WTC11 (cell line): ENCODE measurements around the gene PTGER2. TPM values are rescaled to one million over a fixed set of nuclear protein-coding genes. Genes with fewer than 3 reads are reported as not detected.

ENCODE experiments used
- ATAC-seq: fragments of 200-7000 bp; cut with Tn5 transposase; 2 replicates; pipeline ENCODE4 v1.10.0; 2021; ENCODE audit warnings: mild to moderate bottlenecking, moderate library complexity
- CTCF ChIA-PET: fragments of 300-600 bp; sonication (Branson Sonifier 250); formaldehyde crosslinking; loops from one replicate; lab custom pipeline; 2021; ENCODE audit warnings: antibody characterized with exemption; lab: Charles Lee
- POLR2A ChIA-PET: fragments of 350-600 bp; sonication (Branson Sonifier 250); formaldehyde crosslinking; loops from one replicate; lab custom pipeline; 2021; ENCODE audit warnings: antibody characterized with exemption; lab: Charles Lee
- DNase-seq: peaks from one replicate; pipeline ENCODE4 v3.0.0; 2021; ENCODE audit warnings: low spot score
- H3K27ac Mint-ChIP-seq: 2 replicates; pipeline ENCODE4 v1.8.0; 2021; ENCODE audit warnings: mixed read lengths
- H3K27me3 Mint-ChIP-seq: 2 replicates; pipeline ENCODE4 v1.8.0; 2021; ENCODE audit warnings: low read depth, mild to moderate bottlenecking, moderate library complexity, mixed read lengths
- H3K36me3 Mint-ChIP-seq: 2 replicates; pipeline ENCODE4 v1.8.0; 2021; ENCODE audit warnings: mixed read lengths
- H3K4me1 Mint-ChIP-seq: 2 replicates; pipeline ENCODE4 v1.8.0; 2022; ENCODE audit warnings: mixed read lengths
- H3K4me3 Mint-ChIP-seq: 2 replicates; pipeline ENCODE4 v1.8.0; 2021; ENCODE audit warnings: mild to moderate bottlenecking, moderate library complexity, mixed read lengths
- H3K9me3 Mint-ChIP-seq: 2 replicates; pipeline ENCODE4 v1.8.0; 2021; ENCODE audit warnings: mixed read lengths
- CREB1 ChIP-seq: sonication (generic); formaldehyde crosslinking; IDR thresholded peaks from 2 replicates; pipeline ENCODE4 v1.8.0; 2023; ENCODE audit warnings: mild to moderate bottlenecking, missing genetic modification reagents
- ELF4 ChIP-seq: sonication (generic); formaldehyde crosslinking; IDR thresholded peaks from 2 replicates; pipeline ENCODE4 v1.8.1; 2022; ENCODE audit warnings: low read depth, mild to moderate bottlenecking, moderate library complexity, missing genetic modification reagents
- FOXP1 ChIP-seq: sonication (generic); formaldehyde crosslinking; IDR thresholded peaks from 2 replicates; pipeline ENCODE4 v1.8.0; 2022; ENCODE audit warnings: missing genetic modification reagents, mild to moderate bottlenecking, moderate library complexity, borderline replicate concordance
- GRHL2 ChIP-seq: fragments of 250-450 bp; sonication (Bioruptor Pico); IDR thresholded peaks from 2 replicates; pipeline ENCODE4 v1.8.0; 2022; ENCODE audit warnings: mild to moderate bottlenecking, moderate library complexity; ENCODE audit not compliant: insufficient replicate concordance, severe bottlenecking
- NFYB ChIP-seq: sonication (generic); formaldehyde crosslinking; conservative IDR thresholded peaks from 2 replicates; pipeline ENCODE4 v1.8.0; 2022; ENCODE audit warnings: low read depth, missing genetic modification reagents
- NR3C1 ChIP-seq: sonication (generic); formaldehyde crosslinking; conservative IDR thresholded peaks from 2 replicates; pipeline ENCODE4 v1.8.1; 2023; ENCODE audit warnings: low read depth, mild to moderate bottlenecking, missing genetic modification reagents
- OVOL2 ChIP-seq: fragments of 250-450 bp; sonication (Bioruptor Pico); IDR thresholded peaks from 2 replicates; pipeline ENCODE4 v1.9.0; 2021; ENCODE audit warnings: mild to moderate bottlenecking, borderline replicate concordance
- TEAD1 ChIP-seq: sonication (generic); formaldehyde crosslinking; IDR thresholded peaks from 2 replicates; pipeline ENCODE4 v1.8.0; 2022; ENCODE audit warnings: mild to moderate bottlenecking, missing genetic modification reagents
- TEAD4 ChIP-seq: sonication (generic); formaldehyde crosslinking; IDR thresholded peaks from 2 replicates; pipeline ENCODE4 v1.8.0; 2022; ENCODE audit warnings: mild to moderate bottlenecking, missing genetic modification reagents
- ZNF671 ChIP-seq: fragments of 250-450 bp; sonication (Bioruptor Pico); IDR thresholded peaks from 2 replicates; pipeline ENCODE4 v1.8.0; 2021; ENCODE audit warnings: mild to moderate bottlenecking
- total RNA-seq: library from RNA; stranded (reverse); gene quantifications from 3 replicates; pipeline ENCODE4 v1.2.3, GENCODE V29; 2021
- TF ChIP-seq, protein P1 (sequence below): fragments of 250-450 bp; sonication (Bioruptor Pico); IDR thresholded peaks from 2 replicates; pipeline ENCODE4 v1.9.0; 2021; ENCODE audit warnings: mild to moderate bottlenecking
- TF ChIP-seq, protein P2 (sequence below): fragments of 250-450 bp; sonication (Bioruptor Pico); IDR thresholded peaks from 2 replicates; pipeline ENCODE4 v1.9.0; 2021; ENCODE audit warnings: mild to moderate bottlenecking, borderline replicate concordance
- TF ChIP-seq, protein P3 (sequence below): fragments of 250-450 bp; sonication (Bioruptor Pico); conservative IDR thresholded peaks from 2 replicates; pipeline ENCODE4 v1.9.0; 2021; ENCODE audit warnings: mild to moderate bottlenecking
- TF ChIP-seq, protein P4 (sequence below): fragments of 250-450 bp; sonication (Bioruptor Pico); IDR thresholded peaks from 2 replicates; pipeline ENCODE4 v1.9.0; 2021; ENCODE audit warnings: moderate library complexity, mild to moderate bottlenecking, inconsistent platforms, borderline replicate concordance
- TF ChIP-seq, protein P5 (sequence below): sonication (generic); formaldehyde crosslinking; IDR thresholded peaks from 2 replicates; pipeline ENCODE4 v1.8.1; 2022; ENCODE audit warnings: low read depth, missing genetic modification reagents, borderline replicate concordance
- TF ChIP-seq, protein P6 (sequence below): sonication (generic); formaldehyde crosslinking; IDR thresholded peaks from 2 replicates; pipeline ENCODE4 v1.8.0; 2023; ENCODE audit warnings: missing genetic modification reagents
- TF ChIP-seq, protein P7 (sequence below): sonication (generic); formaldehyde crosslinking; IDR thresholded peaks from 2 replicates; pipeline ENCODE4 v1.8.1; 2023; ENCODE audit warnings: mild to moderate bottlenecking, missing genetic modification reagents, borderline replicate concordance

PTGER2 gene
- total RNA-seq, 1 experiment from 2014 or later, result 0.92 TPM

DNA sequence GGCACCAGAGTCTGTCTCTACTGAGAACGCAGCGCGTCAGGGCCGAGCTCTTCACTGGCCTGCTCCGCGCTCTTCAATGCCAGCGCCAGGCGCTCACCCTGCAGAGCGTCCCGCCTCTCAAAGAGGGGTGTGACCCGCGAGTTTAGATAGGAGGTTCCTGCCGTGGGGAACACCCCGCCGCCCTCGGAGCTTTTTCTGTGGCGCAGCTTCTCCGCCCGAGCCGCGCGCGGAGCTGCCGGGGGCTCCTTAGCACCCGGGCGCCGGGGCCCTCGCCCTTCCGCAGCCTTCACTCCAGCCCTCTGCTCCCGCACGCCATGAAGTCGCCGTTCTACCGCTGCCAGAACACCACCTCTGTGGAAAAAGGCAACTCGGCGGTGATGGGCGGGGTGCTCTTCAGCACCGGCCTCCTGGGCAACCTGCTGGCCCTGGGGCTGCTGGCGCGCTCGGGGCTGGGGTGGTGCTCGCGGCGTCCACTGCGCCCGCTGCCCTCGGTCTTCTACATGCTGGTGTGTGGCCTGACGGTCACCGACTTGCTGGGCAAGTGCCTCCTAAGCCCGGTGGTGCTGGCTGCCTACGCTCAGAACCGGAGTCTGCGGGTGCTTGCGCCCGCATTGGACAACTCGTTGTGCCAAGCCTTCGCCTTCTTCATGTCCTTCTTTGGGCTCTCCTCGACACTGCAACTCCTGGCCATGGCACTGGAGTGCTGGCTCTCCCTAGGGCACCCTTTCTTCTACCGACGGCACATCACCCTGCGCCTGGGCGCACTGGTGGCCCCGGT lies 46.4 kb upstream of the PTGER2 start, which contains the start of gene PTGDR (continued):
- TF ChIP-seq, protein P1, sequence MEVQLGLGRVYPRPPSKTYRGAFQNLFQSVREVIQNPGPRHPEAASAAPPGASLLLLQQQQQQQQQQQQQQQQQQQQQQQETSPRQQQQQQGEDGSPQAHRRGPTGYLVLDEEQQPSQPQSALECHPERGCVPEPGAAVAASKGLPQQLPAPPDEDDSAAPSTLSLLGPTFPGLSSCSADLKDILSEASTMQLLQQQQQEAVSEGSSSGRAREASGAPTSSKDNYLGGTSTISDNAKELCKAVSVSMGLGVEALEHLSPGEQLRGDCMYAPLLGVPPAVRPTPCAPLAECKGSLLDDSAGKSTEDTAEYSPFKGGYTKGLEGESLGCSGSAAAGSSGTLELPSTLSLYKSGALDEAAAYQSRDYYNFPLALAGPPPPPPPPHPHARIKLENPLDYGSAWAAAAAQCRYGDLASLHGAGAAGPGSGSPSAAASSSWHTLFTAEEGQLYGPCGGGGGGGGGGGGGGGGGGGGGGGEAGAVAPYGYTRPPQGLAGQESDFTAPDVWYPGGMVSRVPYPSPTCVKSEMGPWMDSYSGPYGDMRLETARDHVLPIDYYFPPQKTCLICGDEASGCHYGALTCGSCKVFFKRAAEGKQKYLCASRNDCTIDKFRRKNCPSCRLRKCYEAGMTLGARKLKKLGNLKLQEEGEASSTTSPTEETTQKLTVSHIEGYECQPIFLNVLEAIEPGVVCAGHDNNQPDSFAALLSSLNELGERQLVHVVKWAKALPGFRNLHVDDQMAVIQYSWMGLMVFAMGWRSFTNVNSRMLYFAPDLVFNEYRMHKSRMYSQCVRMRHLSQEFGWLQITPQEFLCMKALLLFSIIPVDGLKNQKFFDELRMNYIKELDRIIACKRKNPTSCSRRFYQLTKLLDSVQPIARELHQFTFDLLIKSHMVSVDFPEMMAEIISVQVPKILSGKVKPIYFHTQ (CRISPR knock-in tag), result no peak
- TF ChIP-seq TEAD4 (CRISPR knock-in tag) (no peak), ZNF671 (CRISPR knock-in tag) (no peak), NFYB (CRISPR knock-in tag) (no peak), CREB1 (no peak), NR3C1 (CRISPR knock-in tag) (no peak), FOXP1 (no peak), ELF4 (CRISPR knock-in tag) (no peak), TEAD1 (CRISPR knock-in tag) (peak; percentile 8; the same call in 1 of the 2 replicates)
- TF ChIP-seq, protein P2, sequence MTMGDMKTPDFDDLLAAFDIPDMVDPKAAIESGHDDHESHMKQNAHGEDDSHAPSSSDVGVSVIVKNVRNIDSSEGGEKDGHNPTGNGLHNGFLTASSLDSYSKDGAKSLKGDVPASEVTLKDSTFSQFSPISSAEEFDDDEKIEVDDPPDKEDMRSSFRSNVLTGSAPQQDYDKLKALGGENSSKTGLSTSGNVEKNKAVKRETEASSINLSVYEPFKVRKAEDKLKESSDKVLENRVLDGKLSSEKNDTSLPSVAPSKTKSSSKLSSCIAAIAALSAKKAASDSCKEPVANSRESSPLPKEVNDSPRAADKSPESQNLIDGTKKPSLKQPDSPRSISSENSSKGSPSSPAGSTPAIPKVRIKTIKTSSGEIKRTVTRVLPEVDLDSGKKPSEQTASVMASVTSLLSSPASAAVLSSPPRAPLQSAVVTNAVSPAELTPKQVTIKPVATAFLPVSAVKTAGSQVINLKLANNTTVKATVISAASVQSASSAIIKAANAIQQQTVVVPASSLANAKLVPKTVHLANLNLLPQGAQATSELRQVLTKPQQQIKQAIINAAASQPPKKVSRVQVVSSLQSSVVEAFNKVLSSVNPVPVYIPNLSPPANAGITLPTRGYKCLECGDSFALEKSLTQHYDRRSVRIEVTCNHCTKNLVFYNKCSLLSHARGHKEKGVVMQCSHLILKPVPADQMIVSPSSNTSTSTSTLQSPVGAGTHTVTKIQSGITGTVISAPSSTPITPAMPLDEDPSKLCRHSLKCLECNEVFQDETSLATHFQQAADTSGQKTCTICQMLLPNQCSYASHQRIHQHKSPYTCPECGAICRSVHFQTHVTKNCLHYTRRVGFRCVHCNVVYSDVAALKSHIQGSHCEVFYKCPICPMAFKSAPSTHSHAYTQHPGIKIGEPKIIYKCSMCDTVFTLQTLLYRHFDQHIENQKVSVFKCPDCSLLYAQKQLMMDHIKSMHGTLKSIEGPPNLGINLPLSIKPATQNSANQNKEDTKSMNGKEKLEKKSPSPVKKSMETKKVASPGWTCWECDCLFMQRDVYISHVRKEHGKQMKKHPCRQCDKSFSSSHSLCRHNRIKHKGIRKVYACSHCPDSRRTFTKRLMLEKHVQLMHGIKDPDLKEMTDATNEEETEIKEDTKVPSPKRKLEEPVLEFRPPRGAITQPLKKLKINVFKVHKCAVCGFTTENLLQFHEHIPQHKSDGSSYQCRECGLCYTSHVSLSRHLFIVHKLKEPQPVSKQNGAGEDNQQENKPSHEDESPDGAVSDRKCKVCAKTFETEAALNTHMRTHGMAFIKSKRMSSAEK (CRISPR knock-in tag), result no peak
- TF ChIP-seq, protein P3, sequence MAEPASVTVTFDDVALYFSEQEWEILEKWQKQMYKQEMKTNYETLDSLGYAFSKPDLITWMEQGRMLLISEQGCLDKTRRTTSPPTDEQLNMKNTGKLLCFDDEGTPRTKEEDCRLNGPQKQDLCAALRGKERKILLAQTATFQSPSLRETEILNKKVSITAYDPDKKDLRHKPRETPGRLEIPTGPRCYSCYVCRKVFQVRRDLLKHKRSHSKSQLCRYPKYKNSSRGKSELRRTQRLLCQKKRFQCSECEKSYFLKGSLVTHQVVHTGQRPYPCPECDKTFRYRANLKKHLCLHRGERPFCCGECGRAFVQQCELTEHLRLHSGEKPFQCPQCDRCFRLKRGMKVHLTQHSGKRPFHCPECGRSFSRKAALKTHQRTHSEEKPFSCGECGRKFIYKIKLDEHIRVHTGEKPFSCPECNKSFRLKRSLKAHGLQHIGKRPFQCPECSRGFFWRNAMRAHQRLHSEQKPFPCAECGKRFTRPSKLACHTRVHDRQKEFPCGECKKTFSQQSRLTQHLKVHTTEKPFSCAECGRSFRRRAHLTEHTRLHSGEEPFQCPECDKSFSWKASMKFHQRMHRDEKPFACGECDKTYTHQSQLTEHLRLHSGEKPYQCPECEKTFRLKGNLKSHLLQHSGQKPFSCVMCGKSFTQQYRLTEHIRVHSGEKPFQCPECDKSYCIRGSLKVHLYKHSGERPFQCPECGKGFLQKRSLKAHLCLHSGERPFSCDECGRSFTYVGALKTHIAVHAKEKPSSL (CRISPR knock-in tag), result no peak
- TF ChIP-seq, protein P4, sequence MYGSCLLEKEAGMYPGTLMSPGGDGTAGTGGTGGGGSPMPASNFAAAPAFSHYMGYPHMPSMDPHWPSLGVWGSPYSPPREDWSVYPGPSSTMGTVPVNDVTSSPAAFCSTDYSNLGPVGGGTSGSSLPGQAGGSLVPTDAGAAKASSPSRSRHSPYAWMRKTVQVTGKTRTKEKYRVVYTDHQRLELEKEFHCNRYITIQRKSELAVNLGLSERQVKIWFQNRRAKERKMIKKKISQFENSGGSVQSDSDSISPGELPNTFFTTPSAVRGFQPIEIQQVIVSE (CRISPR knock-in tag), result no peak

DNA sequence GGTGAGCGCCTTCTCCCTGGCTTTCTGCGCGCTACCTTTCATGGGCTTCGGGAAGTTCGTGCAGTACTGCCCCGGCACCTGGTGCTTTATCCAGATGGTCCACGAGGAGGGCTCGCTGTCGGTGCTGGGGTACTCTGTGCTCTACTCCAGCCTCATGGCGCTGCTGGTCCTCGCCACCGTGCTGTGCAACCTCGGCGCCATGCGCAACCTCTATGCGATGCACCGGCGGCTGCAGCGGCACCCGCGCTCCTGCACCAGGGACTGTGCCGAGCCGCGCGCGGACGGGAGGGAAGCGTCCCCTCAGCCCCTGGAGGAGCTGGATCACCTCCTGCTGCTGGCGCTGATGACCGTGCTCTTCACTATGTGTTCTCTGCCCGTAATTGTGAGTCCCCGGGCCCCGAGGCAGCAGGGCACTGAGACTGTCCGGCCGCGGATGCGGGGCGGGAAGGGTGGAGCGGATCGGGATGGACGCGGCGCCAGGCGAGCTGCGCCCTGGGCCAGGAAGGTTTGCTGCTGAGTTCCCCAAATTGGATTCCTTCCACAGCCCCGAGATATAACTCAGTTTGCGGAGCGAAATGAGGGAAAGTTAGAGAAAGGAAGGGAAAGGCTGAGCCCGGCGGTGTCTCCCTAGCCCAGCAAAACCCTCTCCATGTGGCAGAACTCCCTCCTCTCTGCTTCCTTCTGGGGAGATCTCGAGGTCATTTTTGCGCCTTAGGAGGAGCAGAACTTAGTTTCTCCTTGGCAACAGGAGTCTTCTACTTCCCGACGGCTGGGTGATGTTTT lies 45.6 kb upstream of the PTGER2 start:
- Mint-ChIP-seq H3K4me1 (peaks cover 27% of the 10 kb centered on the region), H3K9me3 (no peaks in the 10 kb centered on the region), H3K36me3 (no peaks in the 10 kb centered on the region), H3K4me3 (peak overlapping the region; percentile 88), H3K27me3 (peaks cover 61% of the 10 kb centered on the region), H3K27ac (no peak overlapping the region)
- peak; percentile 49 for DNase-seq
- ChIA-PET CTCF (no interaction called here), POLR2A (no interaction called here)
- ATAC-seq, result peak; percentile 61
- TF ChIP-seq, protein P5, sequence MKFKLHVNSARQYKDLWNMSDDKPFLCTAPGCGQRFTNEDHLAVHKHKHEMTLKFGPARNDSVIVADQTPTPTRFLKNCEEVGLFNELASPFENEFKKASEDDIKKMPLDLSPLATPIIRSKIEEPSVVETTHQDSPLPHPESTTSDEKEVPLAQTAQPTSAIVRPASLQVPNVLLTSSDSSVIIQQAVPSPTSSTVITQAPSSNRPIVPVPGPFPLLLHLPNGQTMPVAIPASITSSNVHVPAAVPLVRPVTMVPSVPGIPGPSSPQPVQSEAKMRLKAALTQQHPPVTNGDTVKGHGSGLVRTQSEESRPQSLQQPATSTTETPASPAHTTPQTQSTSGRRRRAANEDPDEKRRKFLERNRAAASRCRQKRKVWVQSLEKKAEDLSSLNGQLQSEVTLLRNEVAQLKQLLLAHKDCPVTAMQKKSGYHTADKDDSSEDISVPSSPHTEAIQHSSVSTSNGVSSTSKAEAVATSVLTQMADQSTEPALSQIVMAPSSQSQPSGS, result no peak
- TF ChIP-seq, protein P6, sequence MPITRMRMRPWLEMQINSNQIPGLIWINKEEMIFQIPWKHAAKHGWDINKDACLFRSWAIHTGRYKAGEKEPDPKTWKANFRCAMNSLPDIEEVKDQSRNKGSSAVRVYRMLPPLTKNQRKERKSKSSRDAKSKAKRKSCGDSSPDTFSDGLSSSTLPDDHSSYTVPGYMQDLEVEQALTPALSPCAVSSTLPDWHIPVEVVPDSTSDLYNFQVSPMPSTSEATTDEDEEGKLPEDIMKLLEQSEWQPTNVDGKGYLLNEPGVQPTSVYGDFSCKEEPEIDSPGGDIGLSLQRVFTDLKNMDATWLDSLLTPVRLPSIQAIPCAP (CRISPR knock-in tag), result peak; percentile 84
- no peak for TF ChIP-seq OVOL2 (CRISPR knock-in tag)
- no peak for TF ChIP-seq GRHL2 (CRISPR knock-in tag)
- TF ChIP-seq, protein P7, sequence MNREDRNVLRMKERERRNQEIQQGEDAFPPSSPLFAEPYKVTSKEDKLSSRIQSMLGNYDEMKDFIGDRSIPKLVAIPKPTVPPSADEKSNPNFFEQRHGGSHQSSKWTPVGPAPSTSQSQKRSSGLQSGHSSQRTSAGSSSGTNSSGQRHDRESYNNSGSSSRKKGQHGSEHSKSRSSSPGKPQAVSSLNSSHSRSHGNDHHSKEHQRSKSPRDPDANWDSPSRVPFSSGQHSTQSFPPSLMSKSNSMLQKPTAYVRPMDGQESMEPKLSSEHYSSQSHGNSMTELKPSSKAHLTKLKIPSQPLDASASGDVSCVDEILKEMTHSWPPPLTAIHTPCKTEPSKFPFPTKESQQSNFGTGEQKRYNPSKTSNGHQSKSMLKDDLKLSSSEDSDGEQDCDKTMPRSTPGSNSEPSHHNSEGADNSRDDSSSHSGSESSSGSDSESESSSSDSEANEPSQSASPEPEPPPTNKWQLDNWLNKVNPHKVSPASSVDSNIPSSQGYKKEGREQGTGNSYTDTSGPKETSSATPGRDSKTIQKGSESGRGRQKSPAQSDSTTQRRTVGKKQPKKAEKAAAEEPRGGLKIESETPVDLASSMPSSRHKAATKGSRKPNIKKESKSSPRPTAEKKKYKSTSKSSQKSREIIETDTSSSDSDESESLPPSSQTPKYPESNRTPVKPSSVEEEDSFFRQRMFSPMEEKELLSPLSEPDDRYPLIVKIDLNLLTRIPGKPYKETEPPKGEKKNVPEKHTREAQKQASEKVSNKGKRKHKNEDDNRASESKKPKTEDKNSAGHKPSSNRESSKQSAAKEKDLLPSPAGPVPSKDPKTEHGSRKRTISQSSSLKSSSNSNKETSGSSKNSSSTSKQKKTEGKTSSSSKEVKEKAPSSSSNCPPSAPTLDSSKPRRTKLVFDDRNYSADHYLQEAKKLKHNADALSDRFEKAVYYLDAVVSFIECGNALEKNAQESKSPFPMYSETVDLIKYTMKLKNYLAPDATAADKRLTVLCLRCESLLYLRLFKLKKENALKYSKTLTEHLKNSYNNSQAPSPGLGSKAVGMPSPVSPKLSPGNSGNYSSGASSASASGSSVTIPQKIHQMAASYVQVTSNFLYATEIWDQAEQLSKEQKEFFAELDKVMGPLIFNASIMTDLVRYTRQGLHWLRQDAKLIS, result no peak
